GM18508 (cell line): ENCODE results near the gene ADGRG1.
A peak's percentile ranks its signal among the peaks of the same experiment; 100 is the strongest.

Source experiments
- ATAC-seq: cut with Tn5 transposase; IDR thresholded peaks from one replicate; pipeline ENCODE4 v1.9.1; 2021; ENCODE audit warnings: moderate number of reproducible peaks; ENCODE audit not compliant: insufficient read depth, unreplicated experiment

ADGRG1 gene

DNA sequence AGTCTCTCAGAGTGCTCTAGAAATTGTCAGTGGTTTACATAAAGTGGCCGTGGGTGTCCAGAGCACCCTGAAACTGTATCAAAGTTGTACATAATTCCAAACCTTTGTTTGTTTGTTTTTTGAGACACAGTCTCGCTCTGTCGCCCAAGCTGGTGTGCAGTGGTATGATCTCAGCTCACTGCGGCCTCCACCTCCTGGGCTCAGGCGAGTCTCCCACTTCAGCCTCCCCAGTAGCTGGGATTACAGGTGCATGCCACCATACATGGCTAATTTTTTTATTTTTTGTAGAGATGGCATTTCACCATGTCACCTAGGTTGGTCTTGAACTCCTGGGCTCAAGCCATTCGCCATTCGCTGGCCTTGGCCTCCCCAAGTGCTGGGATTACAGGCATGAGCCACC lies 24.3 kb upstream of the ADGRG1 start:
- ATAC-seq: no peak

DNA sequence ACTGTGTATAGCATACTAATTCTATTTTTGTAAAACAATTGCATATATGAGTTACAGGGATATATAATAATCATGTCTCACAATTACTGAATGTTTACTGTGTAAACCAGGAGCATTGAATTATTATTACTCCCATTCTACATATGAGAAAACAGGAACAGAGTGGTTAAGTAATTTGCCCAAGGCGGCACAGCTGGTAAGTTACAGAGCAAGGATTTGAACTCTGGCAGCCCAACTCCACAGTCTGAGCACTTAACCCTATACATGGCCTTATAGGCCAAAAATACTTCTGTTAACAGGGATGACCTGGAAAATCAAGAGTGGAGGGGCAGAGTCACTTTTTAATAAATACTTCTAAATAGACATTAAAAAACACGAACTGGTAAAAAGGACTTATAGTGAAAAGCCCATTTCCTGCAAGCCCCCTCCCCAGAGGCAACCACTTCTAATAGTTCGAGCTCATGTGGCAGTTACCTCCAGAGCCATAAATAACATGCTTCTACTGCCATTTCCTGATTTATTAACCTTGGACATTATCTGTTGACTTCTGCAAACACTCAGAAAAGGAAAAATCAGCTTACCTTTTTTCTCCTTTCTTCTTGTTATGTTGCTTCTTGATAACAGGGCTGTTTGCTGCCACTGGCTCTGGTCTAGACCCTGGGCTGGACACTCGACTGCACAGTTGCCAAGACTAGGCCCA lies 22.1 kb upstream of the ADGRG1 start:
- no peak for ATAC-seq

- no peak for ATAC-seq
Observed at GRCh38 chr16:57606847-57607501, 21.5 kb upstream of the ADGRG1 start.

DNA sequence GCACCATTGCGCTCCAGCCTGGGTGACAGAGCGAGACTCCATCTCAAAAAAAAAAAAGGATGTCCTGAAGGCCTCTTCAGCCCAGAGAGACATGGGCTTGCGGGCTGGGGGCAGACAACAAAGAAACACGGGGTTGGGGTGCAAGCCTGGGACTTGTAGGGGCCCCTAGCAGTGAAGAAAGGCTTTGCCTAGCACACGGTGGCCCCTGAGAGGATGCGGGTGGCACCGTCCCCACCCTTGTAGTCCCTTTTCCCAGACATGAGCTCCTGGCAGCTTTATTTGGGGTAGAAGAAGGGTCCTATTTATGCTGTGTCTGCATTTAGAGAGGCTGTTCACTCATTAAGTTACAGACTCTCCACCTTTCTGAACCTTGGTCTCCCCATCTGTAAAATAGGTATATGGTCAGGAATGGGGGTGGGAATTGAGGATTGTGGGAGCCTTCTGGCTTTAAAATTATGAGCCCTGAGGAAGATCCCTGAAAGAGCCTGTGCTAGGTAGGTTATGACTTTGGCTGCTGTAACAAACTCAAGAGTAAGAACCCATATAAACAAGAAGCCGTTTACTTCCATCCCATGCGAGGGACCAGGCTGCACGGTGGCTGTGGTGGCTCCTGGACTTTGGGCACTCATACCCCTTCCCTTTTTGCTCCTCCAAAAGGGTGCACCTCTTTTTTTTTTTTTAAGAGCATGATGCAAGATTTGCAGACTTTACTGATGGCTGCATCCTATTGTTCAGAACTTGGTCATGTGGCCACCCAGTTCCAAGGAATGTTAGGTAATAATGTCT lies 20.6 kb upstream of the ADGRG1 start:
- no peak for ATAC-seq

DNA sequence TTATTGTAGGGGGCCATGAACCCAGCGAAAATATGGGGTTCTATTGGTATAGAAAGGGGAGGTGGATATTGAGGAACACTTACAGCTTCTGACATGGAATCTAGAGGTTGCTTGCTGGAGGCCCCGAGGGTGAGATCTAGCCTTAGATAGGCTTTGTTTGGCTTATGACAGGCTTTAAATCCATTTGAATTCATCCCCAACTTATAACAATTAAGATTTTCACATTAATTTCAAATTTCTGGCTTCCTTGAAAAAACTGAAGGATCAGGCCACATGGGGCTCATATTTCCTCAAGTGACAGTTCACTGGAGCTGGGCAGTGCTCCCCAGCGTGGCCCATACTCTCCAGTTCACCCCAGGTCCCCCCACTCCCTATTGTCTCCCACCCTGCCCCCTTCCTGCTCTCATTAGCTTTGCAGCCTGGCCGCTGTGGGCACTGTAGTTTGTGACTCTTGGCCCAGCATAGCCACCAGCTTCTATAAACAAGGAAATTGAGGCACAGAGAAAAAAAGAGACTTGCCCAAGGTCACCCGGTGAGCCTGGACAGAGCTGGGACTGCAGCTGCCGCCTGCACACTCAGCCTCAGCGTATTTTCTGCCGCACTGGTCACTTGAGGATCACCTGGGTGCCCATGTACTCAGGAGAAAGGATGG lies 19.8 kb upstream of the ADGRG1 start:
- ATAC-seq: no peak

- ATAC-seq: peak; percentile 91
Observed at GRCh38 chr16:57609541-57610401, 18.7 kb upstream of the ADGRG1 start.

GRCh38 chr16:57610611-57611010 lies 17.8 kb upstream of the ADGRG1 start:
- no peak for ATAC-seq

- no peak for ATAC-seq
Observed at GRCh38 chr16:57611181-57611580, 17.2 kb upstream of the ADGRG1 start.

- ATAC-seq: no peak
Observed at GRCh38 chr16:57611706-57612105, 16.7 kb upstream of the ADGRG1 start.

DNA sequence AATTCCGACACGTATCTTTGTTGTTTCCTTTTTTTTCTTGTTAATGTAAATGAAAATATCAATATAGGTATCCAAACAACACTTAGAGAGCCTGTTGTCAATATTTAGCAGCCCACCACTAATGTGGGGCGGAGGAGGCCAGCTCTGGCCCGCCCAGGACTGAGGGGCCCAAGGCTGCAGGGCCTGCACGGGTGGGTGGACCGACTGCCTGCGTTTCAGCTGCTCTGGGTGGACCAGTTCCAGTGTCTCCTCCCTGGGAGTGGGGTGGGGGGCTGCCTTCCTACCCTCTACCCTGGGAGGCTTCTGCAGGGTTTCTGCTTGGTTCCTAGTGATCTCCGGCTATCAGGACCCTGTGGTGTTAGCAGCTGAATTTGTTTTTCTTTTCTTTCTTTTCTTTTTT lies 15.9 kb upstream of the ADGRG1 start:
- no peak for ATAC-seq

DNA sequence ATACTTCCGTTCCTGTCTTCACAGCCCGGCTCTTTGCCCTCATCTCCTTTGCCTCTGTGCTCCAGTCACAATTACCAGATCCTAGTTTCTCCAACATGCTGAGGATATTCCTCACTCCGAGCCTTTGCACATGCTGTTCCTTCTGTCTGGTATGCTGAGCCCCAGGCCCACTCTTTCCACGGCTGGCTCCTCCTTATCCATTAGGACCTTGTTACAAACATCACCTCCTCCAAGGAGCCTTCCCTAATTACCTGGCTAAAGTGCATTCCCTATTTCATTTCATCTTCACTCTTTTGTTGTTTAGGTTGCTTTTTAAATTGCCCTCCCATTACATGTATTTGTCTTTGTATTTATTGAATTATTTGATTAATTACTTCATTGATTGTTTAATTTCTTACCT lies 14.9 kb upstream of the ADGRG1 start:
- ATAC-seq: no peak

DNA sequence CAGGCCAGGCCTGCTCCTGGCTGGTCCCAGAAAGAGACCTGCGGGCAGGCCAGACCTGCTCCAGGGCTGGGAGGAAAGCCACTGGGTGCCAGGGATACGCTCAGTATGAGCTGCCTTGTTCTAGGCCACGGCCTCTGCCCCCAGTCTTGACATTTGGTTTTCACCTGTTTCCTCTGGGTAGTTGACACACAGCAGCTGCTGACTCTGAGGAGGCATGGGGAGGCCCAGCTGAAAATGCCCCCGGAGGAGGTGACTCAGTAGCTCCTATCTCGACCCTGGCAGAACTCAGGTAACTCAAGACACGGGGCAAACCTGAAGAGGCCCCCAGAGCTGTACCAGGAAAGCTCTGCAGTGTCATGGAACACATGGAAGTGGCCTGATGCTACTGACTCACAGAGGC lies 13.9 kb upstream of the ADGRG1 start:
- no peak for ATAC-seq

- no peak for ATAC-seq
Observed at GRCh38 chr16:57614944-57615343, 13.5 kb upstream of the ADGRG1 start.

DNA sequence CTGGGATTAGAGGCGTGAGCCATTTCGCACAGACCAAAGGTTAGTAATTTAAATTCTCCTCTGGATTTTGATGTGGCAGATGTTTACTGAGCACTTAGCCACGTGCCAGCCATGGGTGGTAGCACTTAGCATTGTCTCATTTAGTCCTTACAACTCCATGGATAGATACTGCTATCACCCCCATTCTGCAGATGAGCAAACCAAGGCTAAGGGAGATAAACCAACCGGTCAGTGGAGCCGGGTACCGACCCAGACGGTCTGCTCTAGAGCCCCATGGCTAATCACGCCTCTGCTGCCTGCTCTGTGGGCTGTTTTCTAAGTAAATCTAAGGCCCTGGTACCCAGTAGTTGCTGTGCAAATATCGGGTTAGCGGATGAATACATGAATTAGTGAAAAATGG lies 12.6 kb upstream of the ADGRG1 start:
- no peak for ATAC-seq

- no peak for ATAC-seq
Observed at GRCh38 chr16:57616241-57616640, 12.2 kb upstream of the ADGRG1 start.

DNA sequence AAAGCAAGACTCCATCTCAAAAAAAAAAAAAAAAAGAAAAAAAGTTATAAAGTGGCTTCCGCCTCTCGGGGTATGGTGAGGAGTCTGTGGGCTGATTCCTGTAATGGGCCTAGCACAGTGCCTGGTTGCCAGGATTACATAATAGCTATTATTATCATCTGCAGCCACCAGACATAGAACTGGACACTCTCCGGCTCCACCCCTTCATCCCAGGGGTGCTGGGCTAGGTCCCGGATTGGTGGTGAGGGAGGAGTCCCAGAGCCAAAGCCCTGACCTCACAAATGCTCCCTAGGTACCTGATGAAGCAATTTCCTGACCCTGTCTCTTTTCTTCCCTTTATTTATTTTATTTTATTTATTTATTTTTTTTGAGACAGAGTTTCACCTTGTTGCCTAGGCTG lies 11.6 kb upstream of the ADGRG1 start:
- ATAC-seq: no peak

DNA sequence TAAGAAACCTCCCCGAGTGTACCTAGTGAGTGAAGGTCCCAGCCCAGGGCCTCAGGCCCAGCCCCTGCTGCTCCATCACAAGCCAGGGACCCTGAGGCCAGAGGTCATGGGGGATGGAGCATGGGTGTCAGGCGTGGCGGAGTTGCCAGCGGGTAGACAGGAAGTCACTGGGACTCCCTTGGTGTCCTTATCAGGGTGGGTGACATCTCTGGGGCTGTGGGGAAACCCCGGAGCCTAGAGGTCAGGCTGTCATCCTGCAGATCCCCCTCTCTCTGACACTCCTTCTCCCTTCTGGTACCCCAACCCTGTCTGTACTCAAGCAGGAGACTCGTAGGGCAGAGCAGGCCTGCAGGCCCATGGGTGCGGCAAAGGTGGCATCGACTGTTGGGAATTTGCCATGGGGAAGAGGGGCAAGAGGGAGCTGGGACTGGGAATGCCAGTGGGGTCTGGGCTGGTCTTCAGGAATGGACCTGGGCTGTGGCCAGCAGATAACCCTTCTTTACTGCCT lies 10.8 kb upstream of the ADGRG1 start:
- ATAC-seq: no peak

- no peak for ATAC-seq
Observed at GRCh38 chr16:57618296-57619132, 9.9 kb upstream of the ADGRG1 start.

- ATAC-seq: no peak
Observed at GRCh38 chr16:57619133-57619605, 9.3 kb upstream of the ADGRG1 start.
